ENCODE results near the gene RASGRF1.
"Not testable (repeated sequence)": the region's sequence is repeated elsewhere in the genome, so short reads cannot be mapped to it uniquely, and the experiment has no call there.

Gene RASGRF1

DNA sequence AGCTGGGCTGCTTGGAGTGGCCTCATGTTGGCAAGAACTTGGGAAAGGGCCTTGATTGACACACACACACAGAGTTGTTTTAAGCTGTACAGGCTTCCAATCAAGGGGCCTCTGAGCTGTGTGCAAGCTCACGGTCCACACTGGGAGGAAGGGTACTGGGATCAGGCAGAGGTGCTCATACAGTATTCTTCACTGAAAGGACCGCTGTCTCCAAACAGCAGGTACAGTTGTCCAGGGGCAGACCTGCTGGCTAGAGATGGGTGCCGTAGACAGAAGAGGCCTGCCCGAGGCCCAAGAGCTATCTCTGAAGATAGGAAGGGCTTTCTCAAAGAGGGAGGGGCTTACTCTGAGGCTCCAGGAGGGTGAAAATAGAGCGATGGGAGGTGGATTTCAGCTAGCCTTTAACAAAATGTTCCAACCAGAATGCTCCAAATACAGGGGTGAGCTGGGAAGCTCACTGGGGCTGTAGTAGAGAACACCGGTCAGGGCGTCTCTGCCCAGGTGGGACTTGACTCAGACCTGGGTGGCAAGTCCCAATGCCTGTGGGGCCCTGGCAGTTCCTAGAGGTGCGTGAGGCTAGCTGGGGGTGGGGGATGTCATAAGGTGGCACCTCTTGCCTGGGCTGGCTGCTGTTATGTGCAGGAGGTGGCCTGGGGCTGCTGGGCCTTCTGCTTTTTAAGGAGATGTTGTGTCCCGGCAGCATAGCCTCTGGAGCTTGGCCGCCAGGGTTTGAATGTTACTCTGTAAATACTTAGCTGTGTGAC lies 42.7 kb downstream of the RASGRF1 start:
- H3K4me3 ChIP-seq (ENCODE audit: low read length), result no peak overlapping the region
- DNase-seq (ENCODE audit: low read depth, low spot score), result no peak

DNA sequence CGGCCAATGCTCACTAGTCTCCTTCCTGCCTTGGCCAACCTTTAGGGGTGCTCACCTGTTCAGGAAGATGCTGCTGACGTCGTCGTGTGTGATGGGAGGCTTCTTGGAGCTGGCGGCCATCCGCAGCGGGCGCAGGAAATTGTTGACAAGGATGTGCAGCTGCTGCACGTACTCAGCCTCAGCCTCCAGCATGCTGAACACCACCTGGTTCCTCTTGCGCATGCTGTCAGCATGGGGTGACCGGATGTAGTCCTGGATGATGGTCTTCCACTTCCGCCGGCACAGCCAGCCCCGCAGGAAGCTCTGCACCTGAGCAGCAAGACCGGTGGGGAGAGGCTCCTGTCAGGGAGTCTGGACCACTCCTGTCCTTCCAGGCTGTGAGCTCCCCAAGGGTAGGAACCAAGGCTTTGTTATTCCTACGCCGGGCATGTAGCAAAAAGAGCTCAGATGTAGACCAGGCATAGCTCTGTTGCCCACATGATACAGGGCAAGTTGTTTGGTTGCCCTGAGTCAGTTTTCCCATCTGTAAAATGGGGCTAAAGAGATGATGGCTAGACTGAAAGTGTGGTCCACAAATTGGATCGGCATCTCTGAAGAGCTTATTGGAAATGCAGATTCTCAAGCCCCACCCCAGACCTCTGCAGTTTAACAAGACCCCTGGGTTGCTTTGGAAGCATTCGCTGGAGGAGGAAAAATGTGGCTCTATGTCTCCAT lies 43.7 kb downstream of the RASGRF1 start:
- H3K4me3 ChIP-seq (ENCODE audit: low read length), result no peak overlapping the region
- DNase-seq (ENCODE audit: low read depth, low spot score), result no peak

DNA sequence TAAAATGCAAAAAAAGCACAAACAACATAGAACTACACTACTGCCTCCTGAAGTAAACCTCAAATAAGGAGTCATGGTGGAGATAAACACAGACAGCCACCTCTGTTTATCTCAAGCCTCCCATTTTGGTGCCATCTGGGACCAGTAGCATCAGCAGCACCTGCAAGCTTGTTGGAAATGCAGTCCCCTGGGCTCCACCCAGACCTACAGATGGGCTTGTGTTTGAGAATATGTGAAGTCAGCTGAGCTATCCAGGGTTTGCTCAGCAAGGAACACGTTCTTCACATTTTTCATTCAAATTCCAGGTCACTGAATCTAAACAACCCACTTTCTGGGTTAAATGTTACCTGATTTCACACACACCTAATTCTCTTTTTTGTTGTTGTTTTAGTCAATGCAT lies 45.5 kb downstream of the RASGRF1 start:
- no peak for DNase-seq (ENCODE audit: low read depth, low spot score)

DNA sequence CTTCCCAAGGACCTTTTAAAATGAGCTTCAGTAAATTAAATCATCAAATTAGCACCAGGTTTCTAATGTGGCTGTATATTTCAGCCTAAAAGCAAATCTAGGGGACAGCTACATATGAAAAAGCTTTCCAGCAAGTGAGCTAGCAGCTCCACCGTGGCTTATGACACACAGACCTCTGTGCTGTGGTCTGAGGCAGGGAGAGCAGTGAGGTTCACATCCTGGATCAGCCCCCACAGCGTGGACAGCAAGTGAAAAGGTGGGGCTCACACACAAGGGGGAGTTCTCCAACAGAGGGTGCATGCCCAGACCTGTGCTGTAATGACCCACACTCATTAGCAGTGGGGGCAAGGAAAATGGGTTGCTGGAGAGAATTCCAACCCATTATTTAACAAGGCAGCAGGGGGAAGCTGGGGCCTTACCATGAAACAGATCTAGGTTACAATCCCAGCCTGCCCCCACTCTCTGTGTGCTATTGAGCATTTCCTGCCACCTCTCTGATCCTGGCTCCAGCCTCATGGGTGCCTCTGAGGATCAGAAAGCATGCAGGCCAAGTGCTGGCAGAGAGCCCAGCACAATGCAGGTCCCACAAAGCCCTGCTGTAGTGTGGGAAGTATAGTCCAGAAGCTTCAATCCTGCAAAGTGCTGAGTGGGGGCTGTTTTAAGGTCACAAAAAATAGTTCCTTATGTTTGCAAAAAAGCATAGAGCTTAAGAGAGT lies 48.2 kb downstream of the RASGRF1 start:
- DNase-seq (ENCODE audit: low read depth, low spot score), result peak; percentile 31
- no peak overlapping the region for H3K4me3 ChIP-seq (ENCODE audit: low read length)

More for the DNA sequence above, 45.5 kb downstream of the RASGRF1 start:
- no peak overlapping the region for H3K4me3 ChIP-seq (ENCODE audit: low read length)

DNA sequence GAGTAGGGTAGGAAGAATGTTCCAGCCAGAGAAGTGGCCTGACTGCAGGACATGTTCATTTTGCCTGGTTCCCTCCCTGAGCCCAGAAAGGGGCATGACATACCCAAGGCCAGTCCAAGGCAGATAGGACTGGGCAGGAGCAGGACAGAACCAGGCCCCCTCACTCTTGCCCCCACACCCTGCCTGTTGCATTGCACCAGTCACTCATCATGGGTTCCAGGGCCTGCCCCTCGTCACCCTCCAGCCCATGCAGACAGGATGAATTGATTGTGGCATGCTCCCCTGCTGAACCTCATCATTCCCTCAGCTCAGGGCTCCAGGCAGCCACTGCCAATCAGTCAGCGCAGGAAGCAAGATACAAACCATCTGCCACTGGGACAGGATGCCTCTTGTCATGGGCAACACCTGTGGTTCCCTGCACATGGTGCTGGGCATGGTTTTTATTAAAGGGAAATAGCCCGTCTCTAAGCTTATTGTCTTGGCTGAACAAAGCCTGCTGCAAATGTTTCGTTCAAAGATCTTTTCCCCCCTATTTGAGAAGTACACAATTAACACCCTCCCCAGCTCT lies 48.9 kb downstream of the RASGRF1 start:
- no peak overlapping the region for H3K4me3 ChIP-seq (ENCODE audit: low read length)
- DNase-seq (ENCODE audit: low read depth, low spot score), result no peak

DNA sequence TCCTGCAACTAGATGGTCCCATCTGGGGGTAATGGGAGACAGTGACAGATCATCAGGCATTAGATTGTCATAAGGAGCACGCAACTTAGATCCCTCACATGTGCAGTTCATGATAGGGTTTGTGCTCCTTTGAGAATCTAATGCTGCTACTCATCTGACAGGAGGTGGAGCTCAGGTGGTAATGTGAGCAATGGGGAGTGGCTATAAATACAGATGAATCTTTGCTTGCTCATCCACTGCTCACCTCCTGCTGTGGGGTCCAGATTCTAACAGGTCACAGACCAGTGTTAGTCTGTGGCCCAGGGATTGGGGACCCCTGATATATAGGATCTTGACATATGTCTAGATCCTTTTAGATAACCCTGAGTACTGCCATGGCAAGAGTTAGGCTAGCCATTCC lies 52.7 kb downstream of the RASGRF1 start:
- no peak overlapping the region for H3K4me3 ChIP-seq (ENCODE audit: low read length)
- no peak for DNase-seq (ENCODE audit: low read depth, low spot score)

DNA sequence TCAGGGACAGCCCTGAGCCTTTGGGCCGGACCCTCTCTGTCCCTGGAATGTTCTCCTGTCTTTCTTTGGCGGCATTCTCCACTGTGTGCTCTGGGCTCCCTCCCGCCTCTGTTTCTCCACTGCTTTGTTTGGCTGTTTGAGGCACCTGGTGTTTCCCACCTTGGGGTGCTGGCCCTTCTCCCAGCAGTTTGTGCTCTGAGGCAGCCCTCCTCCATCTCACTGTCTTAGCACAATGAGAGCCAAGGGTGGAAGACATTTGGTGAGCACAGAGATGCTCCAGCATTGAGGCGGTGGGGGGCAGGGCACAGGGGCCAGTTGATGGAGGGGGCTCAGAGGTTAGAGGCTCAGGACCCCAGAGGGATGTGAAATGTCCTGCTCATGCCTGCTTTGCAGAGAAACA lies 54.3 kb downstream of the RASGRF1 start:
- DNase-seq (ENCODE audit: low read depth, low spot score), result no peak
- H3K4me3 ChIP-seq (ENCODE audit: low read length), result no peak overlapping the region

DNA sequence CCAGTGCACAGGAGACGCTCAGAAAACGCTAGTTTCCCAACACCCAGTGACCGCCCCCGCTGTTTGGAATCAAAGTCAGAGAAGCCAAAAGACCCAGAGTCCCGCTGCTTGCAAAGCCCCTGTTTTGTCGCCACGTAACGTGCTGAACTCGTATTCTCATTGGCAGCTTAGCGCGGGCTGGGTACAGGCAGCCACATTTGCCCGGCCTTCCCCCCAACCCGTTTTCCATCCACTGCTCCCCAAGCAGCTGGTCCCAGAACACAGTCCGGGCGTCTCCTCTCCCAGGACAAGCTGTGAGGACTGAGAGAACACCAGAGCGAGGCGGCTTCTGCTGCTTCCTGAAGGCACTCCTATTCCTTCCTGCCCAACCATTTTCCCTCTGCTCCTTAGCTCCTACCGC lies 54.8 kb downstream of the RASGRF1 start:
- H3K4me3 ChIP-seq (ENCODE audit: low read length), result no peak overlapping the region
- DNase-seq (ENCODE audit: low read depth, low spot score), result no peak

DNA sequence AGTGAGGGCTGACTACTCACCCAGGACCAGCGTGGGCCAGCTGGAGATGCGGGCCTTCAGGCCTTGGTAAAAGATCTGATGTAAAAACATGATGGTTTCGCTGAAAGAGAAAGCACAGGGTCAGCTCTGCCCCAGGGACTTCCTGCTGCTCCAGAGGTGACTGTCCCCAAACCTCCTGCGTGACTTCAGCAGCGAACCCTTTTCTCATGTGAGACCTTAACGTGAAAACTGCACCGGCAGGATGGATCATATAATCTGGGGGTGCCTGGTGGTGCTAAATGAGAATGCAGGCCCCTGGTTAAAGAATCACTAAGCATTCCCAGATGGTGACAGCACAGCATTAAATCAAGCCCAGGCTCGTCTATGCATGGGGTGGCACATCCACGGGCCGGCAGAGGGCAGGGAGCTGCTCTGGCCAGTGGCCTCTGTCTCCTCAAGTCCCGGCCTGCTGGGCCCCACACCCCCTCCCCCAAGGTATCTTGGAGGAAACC lies 55.4 kb downstream of the RASGRF1 start:
- no peak for DNase-seq (ENCODE audit: low read depth, low spot score)
- H3K4me3 ChIP-seq (ENCODE audit: low read length), result no peak overlapping the region

DNA sequence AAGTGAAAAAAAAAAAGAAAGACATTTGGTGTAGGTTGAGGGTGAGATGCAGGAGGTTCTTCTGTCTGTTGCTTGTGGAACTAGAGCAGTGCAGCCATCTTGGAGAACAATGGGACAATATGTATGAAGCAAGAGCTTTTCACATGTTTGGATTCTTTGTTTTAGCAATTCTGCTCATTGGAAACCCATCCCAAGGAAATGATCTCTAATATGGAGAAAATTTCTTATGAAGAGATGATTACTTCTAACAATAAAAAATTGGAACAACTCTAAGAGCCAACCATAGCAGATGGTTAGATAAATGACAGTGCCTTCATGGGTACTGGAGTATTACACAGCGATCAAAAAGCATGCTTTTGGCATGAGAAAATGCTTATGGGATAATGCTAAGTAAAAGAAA lies 56.3 kb downstream of the RASGRF1 start:
- H3K4me3 ChIP-seq (ENCODE audit: low read length), result no peak overlapping the region
- no peak for DNase-seq (ENCODE audit: low read depth, low spot score)

DNA sequence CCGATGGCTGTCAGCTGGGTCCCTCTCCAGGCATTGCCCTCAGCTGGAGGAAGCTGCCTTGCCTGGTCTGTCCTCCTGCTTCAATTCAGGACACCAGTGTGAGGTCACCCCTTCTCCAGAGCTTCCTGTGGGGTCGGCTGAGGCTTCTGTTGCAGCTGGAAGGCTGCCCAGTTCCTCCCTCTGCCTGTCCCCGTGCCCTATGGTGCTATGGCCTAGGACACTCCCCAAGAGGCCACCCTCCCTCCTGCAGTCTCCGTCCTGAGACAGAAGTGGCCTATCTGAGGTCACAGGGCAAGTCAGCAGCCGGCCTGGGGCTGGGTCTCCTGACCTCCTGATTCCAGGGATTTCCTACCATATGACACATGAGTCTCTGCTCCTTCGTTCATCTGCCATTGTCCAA lies 57.9 kb downstream of the RASGRF1 start:
- DNase-seq (ENCODE audit: low read depth, low spot score), result no peak
- H3K4me3 ChIP-seq (ENCODE audit: low read length), result no peak overlapping the region

DNA sequence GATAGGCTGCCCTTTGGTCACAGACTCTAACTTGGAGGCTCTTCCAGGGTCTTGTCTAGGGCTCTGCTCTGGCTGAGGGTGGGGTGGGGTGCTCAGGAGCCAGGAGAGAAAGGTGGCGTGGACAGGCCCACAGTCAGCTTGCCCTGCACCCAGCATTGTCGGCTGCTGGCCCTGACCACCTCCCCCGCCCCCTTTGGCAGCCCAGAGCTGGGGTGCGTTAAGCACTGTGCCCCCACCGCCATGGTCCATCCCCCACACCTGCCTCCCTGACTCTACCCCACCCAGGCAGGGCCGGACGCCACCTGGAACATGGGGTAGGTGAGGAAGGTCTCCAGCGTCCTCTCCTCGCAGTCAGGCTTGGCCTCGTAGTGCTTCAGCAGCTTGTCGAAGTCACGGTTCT lies 58.8 kb downstream of the RASGRF1 start:
- no peak overlapping the region for H3K4me3 ChIP-seq (ENCODE audit: low read length)
- no peak for DNase-seq (ENCODE audit: low read depth, low spot score)

DNA sequence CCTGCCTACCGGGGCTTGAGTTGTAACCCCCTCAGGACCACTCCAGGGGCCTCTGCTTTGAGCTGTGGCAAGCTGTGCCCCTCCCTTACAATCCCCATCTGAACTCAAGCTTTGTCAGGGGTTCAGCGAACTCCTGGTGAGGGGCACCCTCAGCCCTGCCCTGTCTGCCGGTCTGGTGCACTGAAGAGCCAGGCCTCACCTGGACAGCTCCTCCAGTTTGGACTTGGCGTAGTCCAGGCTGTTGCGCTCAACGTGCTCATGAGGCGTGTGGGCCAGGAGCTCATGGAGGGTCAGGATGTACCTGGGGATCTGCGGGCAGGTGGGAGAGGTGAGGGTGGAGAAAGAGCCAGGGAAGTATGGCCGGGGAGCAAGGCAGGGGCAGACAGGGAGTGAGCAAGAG lies 59.4 kb downstream of the RASGRF1 start:
- no peak overlapping the region for H3K4me3 ChIP-seq (ENCODE audit: low read length)
- DNase-seq (ENCODE audit: low read depth, low spot score), result no peak

DNA sequence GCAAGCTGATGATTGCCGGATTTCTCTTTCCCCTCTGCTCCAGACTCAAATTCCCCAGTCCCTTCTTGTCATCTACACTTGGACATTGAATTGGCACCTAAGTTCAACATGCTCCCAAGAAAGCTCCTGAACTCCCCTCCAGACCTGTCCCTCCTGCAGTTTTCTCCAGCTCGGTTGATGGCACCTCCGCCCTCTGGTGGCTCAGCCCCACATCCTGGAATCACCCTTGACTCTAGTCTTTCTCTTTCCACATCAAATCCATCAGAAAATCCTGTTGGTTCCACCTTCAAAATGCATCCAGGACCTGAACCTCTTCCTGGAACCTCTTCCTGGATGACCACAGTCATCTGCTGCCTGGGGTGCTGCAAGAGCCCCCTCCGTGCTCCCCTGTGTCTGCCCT lies 60.1 kb downstream of the RASGRF1 start:
- H3K4me3 ChIP-seq (ENCODE audit: low read length), result no peak overlapping the region
- DNase-seq (ENCODE audit: low read depth, low spot score), result no peak

DNA sequence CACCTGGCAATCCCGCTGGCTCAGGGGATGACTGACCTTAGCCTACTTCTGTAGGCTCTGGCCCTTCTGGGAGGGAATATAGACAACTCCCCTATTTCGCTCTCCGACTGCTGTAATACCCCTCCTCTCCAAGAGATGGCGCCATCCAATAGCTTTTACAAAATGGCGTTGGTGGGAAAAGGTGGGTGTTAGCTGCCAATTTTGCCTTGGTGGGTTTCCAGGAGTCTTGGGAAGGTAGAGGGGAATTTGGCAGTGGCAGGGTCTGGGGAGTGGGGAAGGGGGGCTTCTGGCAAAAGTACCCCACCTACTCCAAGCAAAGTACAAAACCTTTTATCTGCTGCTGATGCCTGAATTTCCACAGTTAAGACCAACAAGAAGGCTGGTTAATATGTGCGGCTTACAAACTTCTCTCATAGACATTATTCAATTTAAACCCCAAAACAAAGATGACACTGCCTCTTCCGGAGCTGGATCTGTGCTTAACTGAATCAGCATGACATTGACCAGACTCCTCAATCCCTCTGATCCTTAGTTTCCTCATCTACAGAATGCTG lies 62.1 kb downstream of the RASGRF1 start:
- peak; percentile 33 for DNase-seq (ENCODE audit: low read depth, low spot score)
- H3K4me3 ChIP-seq (ENCODE audit: low read length), result no peak overlapping the region

DNA sequence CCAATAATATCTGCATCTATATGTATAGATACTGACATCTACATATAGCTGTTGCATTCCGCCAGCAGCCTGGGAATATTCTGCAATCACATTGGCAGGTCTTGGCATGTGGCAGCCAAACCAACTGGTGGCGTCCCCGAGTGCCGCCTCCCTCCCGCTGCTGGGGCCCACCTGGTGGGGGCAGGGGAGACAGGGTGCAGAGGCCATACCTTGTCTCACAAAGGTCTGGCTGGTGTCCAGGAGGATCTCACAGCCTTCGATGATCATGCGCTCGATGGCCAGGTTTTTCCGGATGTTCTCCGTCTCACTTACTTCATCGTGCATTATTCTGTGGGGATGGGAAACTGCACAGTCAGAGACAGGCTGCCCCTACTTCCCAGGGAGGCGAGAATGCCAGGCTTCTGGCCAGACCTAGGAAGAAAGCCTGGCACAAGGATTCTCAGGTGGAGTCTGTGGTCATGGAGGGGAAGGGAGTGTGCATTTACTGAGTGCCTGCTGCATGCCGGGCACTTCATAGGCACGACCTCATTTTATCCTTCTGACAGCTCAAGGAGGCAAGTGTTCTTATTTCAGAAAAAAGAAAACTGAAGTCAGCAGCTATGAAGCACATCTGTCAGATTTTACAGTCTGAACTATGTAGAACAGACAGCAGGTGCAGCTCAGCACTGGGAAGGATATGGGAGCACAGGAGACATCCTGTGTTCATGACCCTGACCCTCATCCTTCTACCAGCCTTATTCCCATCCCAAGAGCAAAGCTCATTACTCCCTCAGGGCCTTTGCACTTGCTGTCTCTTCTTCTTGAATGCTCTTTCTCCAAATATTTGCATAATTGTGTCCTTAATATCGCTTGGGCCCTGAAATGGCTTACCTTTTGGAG lies 62.8 kb downstream of the RASGRF1 start:
- H3K4me3 ChIP-seq (ENCODE audit: low read length), result no peak overlapping the region
- no peak for DNase-seq (ENCODE audit: low read depth, low spot score)

DNA sequence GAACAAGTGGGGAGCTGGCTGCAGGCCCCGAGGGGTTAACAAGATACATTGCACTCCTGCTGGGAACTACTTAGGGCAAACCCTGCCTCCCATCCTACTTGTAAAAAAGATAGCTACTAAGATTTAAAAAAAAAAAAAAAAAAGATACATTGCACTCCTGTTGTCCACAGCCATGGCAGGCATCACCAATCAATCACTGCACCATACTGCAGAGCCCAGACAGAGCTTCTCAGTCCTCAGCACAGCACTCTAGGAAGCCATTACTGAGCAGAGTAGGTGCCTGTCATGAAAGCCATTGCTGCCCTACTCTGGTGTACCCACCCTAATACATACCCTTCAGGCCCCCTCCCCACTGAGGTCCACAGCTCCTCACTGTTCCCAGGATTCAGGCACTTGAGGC lies 64.8 kb downstream of the RASGRF1 start:
- no peak for DNase-seq (ENCODE audit: low read depth, low spot score)
- H3K4me3 ChIP-seq (ENCODE audit: low read length), result no peak overlapping the region

DNA sequence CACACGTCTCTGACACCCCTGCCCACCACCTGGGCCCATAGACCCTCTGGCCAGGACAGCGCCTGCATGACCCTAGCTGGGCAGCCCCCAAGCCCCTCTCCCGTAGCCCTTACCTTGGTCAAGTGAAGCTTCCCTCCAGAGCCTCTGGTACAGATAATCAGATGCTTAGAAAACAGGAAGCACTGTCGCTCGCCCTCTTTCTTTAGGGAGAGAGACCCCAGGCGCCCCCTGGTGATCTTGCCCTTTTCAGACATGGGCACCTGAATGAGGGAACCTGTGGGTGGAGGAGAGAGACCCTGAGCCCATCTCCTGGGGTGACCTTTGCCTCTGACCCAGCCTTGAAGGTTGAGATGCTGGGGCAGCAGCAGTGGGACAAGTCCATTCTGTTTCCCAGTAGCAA lies 65.4 kb downstream of the RASGRF1 start:
- no peak for DNase-seq (ENCODE audit: low read depth, low spot score)
- no peak overlapping the region for H3K4me3 ChIP-seq (ENCODE audit: low read length)

DNA sequence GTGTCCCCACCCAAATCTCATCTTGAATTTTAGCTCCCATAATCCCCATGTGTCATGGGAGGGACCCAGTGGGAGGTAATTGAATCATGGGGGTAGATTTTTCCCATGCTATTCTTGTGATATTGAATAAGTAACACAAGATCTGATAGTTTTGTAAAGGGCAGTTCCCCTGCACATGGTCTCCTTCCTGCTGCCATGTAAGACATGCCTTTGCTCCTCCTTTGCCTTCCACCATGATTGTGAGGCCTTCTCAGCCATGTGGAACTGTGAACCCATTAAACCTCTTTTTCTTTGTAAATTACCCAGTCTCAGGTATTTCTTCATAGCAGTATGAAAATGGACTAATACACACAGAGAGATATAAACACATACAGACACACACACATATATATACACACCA lies 66.1 kb downstream of the RASGRF1 start:
- H3K4me3 ChIP-seq (ENCODE audit: low read length); DNase-seq (ENCODE audit: low read depth, low spot score): not testable (repeated sequence)
